Endodermal cell (in vitro differentiated cells): ENCODE results near the gene TTC16. TPM values are rescaled to one million over a fixed set of nuclear protein-coding genes. Genes with fewer than 3 reads are reported as not detected.

Experiments used
- DNase-seq: peaks from one replicate; pipeline ENCODE4 v3.0.0-alpha.2; 2017
- H3K27ac ChIP-seq: 2 replicates; pipeline ENCODE4 v1.5.1; 2013; ENCODE audit warnings: mild to moderate bottlenecking, low read depth, low read length, moderate library complexity
- H3K27me3 ChIP-seq: 2 replicates; pipeline ENCODE4 v1.6.1; 2013; ENCODE audit warnings: mild to moderate bottlenecking, low read length, moderate library complexity; ENCODE audit not compliant: insufficient read depth, control insufficient read depth, poor library complexity, severe bottlenecking
- H3K36me3 ChIP-seq: 2 replicates; pipeline ENCODE4 v1.7.0; 2013; ENCODE audit warnings: mild to moderate bottlenecking, low read length, moderate library complexity; ENCODE audit not compliant: control insufficient read depth, insufficient read depth
- H3K4me1 ChIP-seq: one replicate; pipeline ENCODE4 v1.7.0; 2013; ENCODE audit warnings: low read length; ENCODE audit not compliant: control insufficient read depth, insufficient read depth
- H3K4me3 ChIP-seq: 2 replicates; pipeline ENCODE4 v1.5.1; 2013; ENCODE audit warnings: mild to moderate bottlenecking, low read length, moderate library complexity
- H3K9ac ChIP-seq: 2 replicates; pipeline ENCODE4 v1.6.1; 2013; ENCODE audit warnings: mild to moderate bottlenecking, low read length, moderate library complexity; ENCODE audit not compliant: poor library complexity, severe bottlenecking; ENCODE audit errors: extremely low read depth
- H3K9me3 ChIP-seq: 2 replicates; pipeline ENCODE4 v1.6.1; 2013; ENCODE audit warnings: mild to moderate bottlenecking, low read length, moderate library complexity; ENCODE audit not compliant: control insufficient read depth
- H3K27ac Mint-ChIP-seq: 2 replicates; pipeline ENCODE4 v1.8.0; 2020; ENCODE audit warnings: mixed read lengths
- H3K27me3 Mint-ChIP-seq: 2 replicates; pipeline ENCODE4 v1.8.0; 2021; ENCODE audit warnings: mild to moderate bottlenecking, mixed read lengths; ENCODE audit not compliant: insufficient read depth
- H3K36me3 Mint-ChIP-seq: 2 replicates; pipeline ENCODE4 v1.8.0; 2020; ENCODE audit warnings: low read depth, mixed read lengths
- H3K4me1 Mint-ChIP-seq: 2 replicates; pipeline ENCODE4 v1.8.0; 2020; ENCODE audit warnings: mixed read lengths
- H3K4me3 Mint-ChIP-seq: 2 replicates; pipeline ENCODE4 v1.8.0; 2020; ENCODE audit warnings: mild to moderate bottlenecking, moderate library complexity, mixed read lengths
- H3K9me3 Mint-ChIP-seq: 2 replicates; pipeline ENCODE4 v1.8.0; 2020; ENCODE audit warnings: mild to moderate bottlenecking, mixed read lengths
- WGBS, 2 experiments: methylation state at CpG; one replicate each; pipeline versions ENCODE4 v1.1.5 to v1.1.7; 2013; ENCODE audit warnings: missing lambda C conversion rate in 2 of 2, mixed read lengths in 1 of 2; ENCODE audit not compliant: insufficient coverage in 1 of 2, insufficient read length in 1 of 2; 5-methylcytosine and 5-hydroxymethylcytosine counted together
- total RNA-seq, 2 donors: library from RNA; stranded (reverse); fragmentation: NEBNext Ultra II Directional in 1 of 2; extraction: Animal tissue kit (Norgen Biotek cat#: 25700) in 1 of 2; gene quantifications; 2 replicates in 1 of 2; 3 replicates in 1 of 2; pipeline ENCODE4 v1.2.1, GENCODE V29; 2021
- TF ChIP-seq, protein P1 (sequence below): fragments of 200-600 bp; sonication (generic); conservative IDR thresholded peaks from 2 replicates; pipeline ENCODE4 v1.5.0; 2021; ENCODE audit warnings: antibody characterized with exemption, mild to moderate bottlenecking

TTC16 gene
- total RNA-seq, 2 donors from 2014 or later: not detected

DNA sequence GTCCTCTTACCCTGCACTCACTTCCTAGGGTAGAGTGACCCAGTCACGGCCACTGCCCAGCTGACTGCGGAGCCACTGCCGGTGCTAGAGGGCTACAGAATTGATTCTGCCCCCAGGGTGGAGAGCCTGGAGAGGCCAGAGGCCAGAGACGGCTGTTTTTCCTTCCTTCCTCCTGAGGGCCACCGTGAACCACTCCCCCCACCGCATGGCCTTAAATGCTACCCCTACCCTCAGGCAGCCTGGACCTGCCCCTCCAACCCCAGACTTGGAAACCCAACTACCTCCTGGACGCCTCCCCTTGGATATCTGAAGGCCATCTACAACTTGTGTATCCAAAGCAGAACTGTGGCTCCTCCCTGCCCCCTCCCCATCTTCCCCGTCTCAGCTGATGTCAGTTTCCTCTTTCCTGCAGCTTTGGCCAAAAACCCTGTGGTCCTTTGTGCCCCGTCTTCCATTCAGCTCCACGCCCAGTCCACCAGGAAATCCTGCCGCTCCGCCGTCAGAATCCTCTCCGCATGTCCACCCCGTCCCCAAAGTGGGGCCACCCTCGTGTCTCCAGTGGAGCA, 46.3 kb downstream of the TTC16 start:
- H3K9me3 ChIP-seq: no peaks in the 10 kb centered on the region
- H3K27me3 ChIP-seq: no peaks in the 10 kb centered on the region
- no peak for DNase-seq
- H3K4me1 ChIP-seq: no peaks in the 10 kb centered on the region
- Mint-ChIP-seq H3K27me3 (peaks cover 3% of the 10 kb centered on the region), H3K36me3 (no peaks in the 10 kb centered on the region), H3K27ac (no peak overlapping the region), H3K4me3 (no peak overlapping the region), H3K4me1 (peaks cover 2% of the 10 kb centered on the region), H3K9me3 (no peaks in the 10 kb centered on the region)
- H3K27ac ChIP-seq: no peak overlapping the region
- TF ChIP-seq, protein P1, sequence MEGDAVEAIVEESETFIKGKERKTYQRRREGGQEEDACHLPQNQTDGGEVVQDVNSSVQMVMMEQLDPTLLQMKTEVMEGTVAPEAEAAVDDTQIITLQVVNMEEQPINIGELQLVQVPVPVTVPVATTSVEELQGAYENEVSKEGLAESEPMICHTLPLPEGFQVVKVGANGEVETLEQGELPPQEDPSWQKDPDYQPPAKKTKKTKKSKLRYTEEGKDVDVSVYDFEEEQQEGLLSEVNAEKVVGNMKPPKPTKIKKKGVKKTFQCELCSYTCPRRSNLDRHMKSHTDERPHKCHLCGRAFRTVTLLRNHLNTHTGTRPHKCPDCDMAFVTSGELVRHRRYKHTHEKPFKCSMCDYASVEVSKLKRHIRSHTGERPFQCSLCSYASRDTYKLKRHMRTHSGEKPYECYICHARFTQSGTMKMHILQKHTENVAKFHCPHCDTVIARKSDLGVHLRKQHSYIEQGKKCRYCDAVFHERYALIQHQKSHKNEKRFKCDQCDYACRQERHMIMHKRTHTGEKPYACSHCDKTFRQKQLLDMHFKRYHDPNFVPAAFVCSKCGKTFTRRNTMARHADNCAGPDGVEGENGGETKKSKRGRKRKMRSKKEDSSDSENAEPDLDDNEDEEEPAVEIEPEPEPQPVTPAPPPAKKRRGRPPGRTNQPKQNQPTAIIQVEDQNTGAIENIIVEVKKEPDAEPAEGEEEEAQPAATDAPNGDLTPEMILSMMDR: no peak
- WGBS, 2 experiments: 72 to 83% methylated on average over 10 to 16 of the region's 16 CpGs
- H3K36me3 ChIP-seq: no peaks in the 10 kb centered on the region
- no peak overlapping the region for H3K9ac ChIP-seq
- H3K4me3 ChIP-seq: no peak overlapping the region

DNA sequence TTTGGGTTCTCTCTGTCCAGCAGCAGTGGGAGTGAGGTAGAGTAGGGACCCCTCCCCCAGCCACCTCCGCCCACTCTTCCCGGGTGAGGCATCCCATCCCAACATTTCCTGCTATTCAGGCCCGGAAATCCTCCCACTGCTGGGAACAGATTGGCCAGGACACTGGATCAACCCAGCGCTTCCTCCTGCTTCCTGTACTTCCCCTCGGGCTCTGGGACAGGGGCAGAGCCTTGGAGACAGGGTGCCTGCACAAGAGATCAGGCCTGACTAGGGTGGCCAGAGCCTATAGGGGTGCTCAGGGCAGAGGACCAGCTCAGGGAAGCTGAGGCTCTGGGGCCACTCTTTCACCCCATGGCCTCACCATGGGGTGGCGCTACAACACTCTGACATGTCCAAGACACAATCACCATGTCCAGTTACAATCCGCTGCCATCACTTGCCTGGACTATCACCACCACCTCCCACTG, 48.1 kb downstream of the TTC16 start:
- Histone ChIP-seq H3K27me3 (no peaks in the 10 kb centered on the region), H3K9ac (no peak overlapping the region), H3K4me1 (no peaks in the 10 kb centered on the region), H3K4me3 (no peak overlapping the region), H3K27ac (no peak overlapping the region), H3K9me3 (no peaks in the 10 kb centered on the region), H3K36me3 (no peaks in the 10 kb centered on the region)
- H3K36me3 Mint-ChIP-seq: no peaks in the 10 kb centered on the region
- peak; percentile 86 for DNase-seq
- H3K4me1 Mint-ChIP-seq: peaks cover 2% of the 10 kb centered on the region
- 68 to 81% methylated on average over 5 to 7 of the region's 7 CpGs for WGBS, 2 experiments
- H3K27ac Mint-ChIP-seq: no peak overlapping the region
- TF ChIP-seq, protein P1: peak; percentile 69
- H3K4me3 Mint-ChIP-seq: no peak overlapping the region
- H3K27me3 Mint-ChIP-seq: peaks cover 2% of the 10 kb centered on the region
- no peaks in the 10 kb centered on the region for H3K9me3 Mint-ChIP-seq

DNA sequence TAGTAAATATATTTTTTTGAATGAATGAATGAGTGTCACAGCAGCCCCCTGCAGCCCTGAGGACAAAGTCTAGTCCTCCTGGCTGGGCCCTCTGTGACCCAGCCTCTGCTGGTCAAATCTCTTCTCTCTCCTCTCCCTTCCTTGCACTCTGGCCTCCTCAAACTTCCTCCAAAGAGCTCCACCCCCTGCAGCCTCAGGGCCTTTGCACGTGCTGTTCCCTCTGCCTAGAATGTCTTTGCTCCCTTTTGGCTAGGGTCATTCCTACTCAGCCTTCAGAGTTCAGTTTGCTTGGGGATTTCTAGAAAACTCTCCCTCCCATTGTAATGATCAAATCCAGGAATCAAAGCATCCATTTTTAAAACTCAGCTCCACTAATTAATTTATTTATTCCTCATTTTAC, 49.5 kb downstream of the TTC16 start:
- Mint-ChIP-seq H3K27me3 (peaks cover 6% of the 10 kb centered on the region), H3K36me3 (no peaks in the 10 kb centered on the region), H3K4me1 (peaks cover 3% of the 10 kb centered on the region), H3K4me3 (no peak overlapping the region), H3K9me3 (no peaks in the 10 kb centered on the region), H3K27ac (no peak overlapping the region)
- H3K9ac ChIP-seq: no peak overlapping the region
- TF ChIP-seq, protein P1: no peak
- no peaks in the 10 kb centered on the region for H3K36me3 ChIP-seq
- 90 to 100% methylated on average over 1 of the region's 1 CpG for WGBS, 2 experiments
- no peaks in the 10 kb centered on the region for H3K27me3 ChIP-seq
- no peak overlapping the region for H3K4me3 ChIP-seq
- H3K27ac ChIP-seq: no peak overlapping the region
- H3K9me3 ChIP-seq: no peaks in the 10 kb centered on the region
- DNase-seq: no peak
- peaks cover under 1% of the 10 kb centered on the region for H3K4me1 ChIP-seq
